Measurements from ENCODE around the gene PXK.

DNA sequence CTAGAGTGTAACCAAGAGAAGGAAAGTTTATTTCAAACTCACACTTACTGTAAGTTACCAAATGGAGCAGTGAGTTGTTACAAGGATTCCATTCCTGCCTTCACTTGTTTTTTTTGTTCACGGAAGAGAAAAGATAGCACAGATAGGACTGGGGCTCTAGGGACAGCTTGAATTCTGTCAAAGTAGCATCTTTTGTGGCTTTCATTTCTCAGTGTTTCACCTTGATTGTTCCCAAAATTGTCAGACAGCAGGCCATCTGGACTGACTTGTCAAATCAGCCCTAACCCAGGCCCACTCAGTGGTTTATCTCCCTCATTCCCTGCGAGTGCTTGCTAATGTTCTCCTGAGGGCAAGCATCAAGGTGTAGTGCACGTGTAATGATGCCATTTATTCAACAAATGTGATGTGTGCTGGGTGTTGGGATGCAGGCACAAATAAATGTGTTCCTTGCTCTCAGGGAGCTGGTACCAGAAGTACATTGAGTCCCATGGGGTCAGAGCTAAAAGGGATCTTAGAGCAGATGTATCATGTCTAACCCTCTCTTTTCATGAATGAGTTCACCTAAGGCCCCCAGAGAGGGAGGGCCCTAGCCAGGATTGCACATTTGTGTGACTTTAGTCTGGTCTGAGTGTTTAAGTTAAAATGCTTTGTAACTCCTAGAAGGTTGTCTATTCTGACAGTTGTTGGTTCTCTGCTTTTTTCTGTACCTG lies 51.8 kb downstream of the PXK start:
- TF ChIP-seq POLR2A (IDR thresholded peaks at IDR 0.05; ENCODE audit: low read length) (no peak), GATA1 (IDR thresholded peaks at IDR 0.05; ENCODE audit: low read depth, low read length) (no peak)

All from erythroblast (primary cell).